HepG2 (cell line): ENCODE results near the gene KRTAP5-6. TPM values are rescaled to one million over a fixed set of nuclear protein-coding genes. Genes with fewer than 3 reads are reported as not detected.
A peak's percentile ranks its signal among the peaks of the same experiment; 100 is the strongest.

ENCODE experiments used
- AGO1 ChIP-seq: fragments of 200-400 bp; formaldehyde crosslinking; IDR thresholded peaks from 2 replicates; pipeline ENCODE4 v1.6.1; 2017; ENCODE audit warnings: mild to moderate bottlenecking, low read depth, low read length, moderate library complexity; ENCODE audit not compliant: poor library complexity, severe bottlenecking
- BRD4 ChIP-seq: sonication (generic); formaldehyde crosslinking; IDR thresholded peaks from 2 replicates; pipeline ENCODE4 v1.4.0; 2020; ENCODE audit warnings: missing genetic modification reagents
- CREM ChIP-seq, 2 experiments: sonication (generic) in 1 of 2; formaldehyde crosslinking in 1 of 2; IDR thresholded peaks; 2 replicates each; pipeline versions ENCODE4 v1.4.0 to v1.6.1; 2016 to 2020; ENCODE audit warnings: antibody characterized with exemption in 1 of 2, mild to moderate bottlenecking in 1 of 2, missing genetic modification reagents in 1 of 2
- HDAC1 ChIP-seq: sonication (generic); formaldehyde crosslinking; IDR thresholded peaks from 2 replicates; pipeline ENCODE4 v1.5.1; 2020; ENCODE audit warnings: mild to moderate bottlenecking, missing genetic modification reagents
- HOXA7 ChIP-seq: sonication (generic); formaldehyde crosslinking; IDR thresholded peaks from 2 replicates; pipeline ENCODE4 v1.8.1; 2022; ENCODE audit warnings: mild to moderate bottlenecking, missing genetic modification reagents, moderate library complexity
- KAT2B ChIP-seq: fragments of 150-350 bp; IDR thresholded peaks from 2 replicates; pipeline ENCODE4 v1.6.1; 2014; ENCODE audit warnings: low read depth, low read length, borderline replicate concordance
- LRRFIP1 ChIP-seq: sonication (generic); formaldehyde crosslinking; conservative IDR thresholded peaks from 2 replicates; pipeline ENCODE4 v1.4.0; 2020; ENCODE audit warnings: missing genetic modification reagents
- MAZ ChIP-seq, 2 experiments: sonication (generic) in 1 of 2; formaldehyde crosslinking in 1 of 2; IDR thresholded peaks; 2 replicates each; pipeline versions ENCODE4 v1.5.0 to v1.6.1; 2012 to 2020; ENCODE audit warnings: low read depth in 2 of 2, mild to moderate bottlenecking in 2 of 2, borderline replicate concordance in 1 of 2, improper control_type of control experiment in 1 of 2, low read length in 1 of 2, missing genetic modification reagents in 1 of 2, moderate library complexity in 1 of 2
- MED8 ChIP-seq: sonication (generic); formaldehyde crosslinking; IDR thresholded peaks from 2 replicates; pipeline ENCODE4 v1.8.1; 2023; ENCODE audit warnings: mild to moderate bottlenecking, missing genetic modification reagents; ENCODE audit not compliant: insufficient replicate concordance
- MXI1 ChIP-seq: IDR thresholded peaks from 3 replicates; pipeline ENCODE4 v1.6.1; 2012; ENCODE audit warnings: low read depth, low read length, inconsistent platforms, borderline replicate concordance
- RBFOX2 ChIP-seq: fragments of 200-400 bp; formaldehyde crosslinking; IDR thresholded peaks from 2 replicates; pipeline ENCODE4 v1.6.1; 2017; ENCODE audit warnings: low read depth, mild to moderate bottlenecking, low read length
- SMAD9 ChIP-seq: sonication (generic); formaldehyde crosslinking; IDR thresholded peaks from 2 replicates; pipeline ENCODE4 v1.5.1; 2020; ENCODE audit warnings: mild to moderate bottlenecking, missing genetic modification reagents
- SMARCE1 ChIP-seq: fragments of 450-650 bp; IDR thresholded peaks from 2 replicates; pipeline ENCODE4 v1.6.1; 2017; ENCODE audit warnings: borderline replicate concordance
- SMYD3 ChIP-seq: sonication (generic); formaldehyde crosslinking; IDR thresholded peaks from 2 replicates; pipeline ENCODE4 v1.8.1; 2023; ENCODE audit warnings: mild to moderate bottlenecking, missing genetic modification reagents
- THYN1 ChIP-seq: sonication (generic); formaldehyde crosslinking; IDR thresholded peaks from 2 replicates; pipeline ENCODE4 v1.8.1; 2023; ENCODE audit warnings: low read depth, mild to moderate bottlenecking, moderate library complexity, missing genetic modification reagents, borderline replicate concordance
- TRIM24 ChIP-seq: sonication (generic); formaldehyde crosslinking; IDR thresholded peaks from 2 replicates; pipeline ENCODE4 v1.8.0; 2022; ENCODE audit warnings: mild to moderate bottlenecking, missing genetic modification reagents
- ZBTB1 ChIP-seq: sonication (generic); formaldehyde crosslinking; IDR thresholded peaks from 2 replicates; pipeline ENCODE4 v1.4.0; 2020; ENCODE audit warnings: missing genetic modification reagents, borderline replicate concordance
- ZFP37 ChIP-seq: sonication (generic); formaldehyde crosslinking; IDR thresholded peaks from 2 replicates; pipeline ENCODE4 v1.4.0; 2020; ENCODE audit warnings: missing genetic modification reagents, borderline replicate concordance
- ZFP82 ChIP-seq: sonication (generic); formaldehyde crosslinking; IDR thresholded peaks from 2 replicates; pipeline ENCODE4 v1.5.1; 2020; ENCODE audit warnings: mild to moderate bottlenecking, missing genetic modification reagents, borderline replicate concordance
- ZNF20 ChIP-seq: sonication (generic); formaldehyde crosslinking; IDR thresholded peaks from 2 replicates; pipeline ENCODE4 v1.4.0; 2020; ENCODE audit warnings: mild to moderate bottlenecking, moderate library complexity, missing genetic modification reagents
- ZNF251 ChIP-seq: sonication (generic); formaldehyde crosslinking; IDR thresholded peaks from 2 replicates; pipeline ENCODE4 v1.9.0; 2021; ENCODE audit warnings: mild to moderate bottlenecking, missing genetic modification reagents
- ZNF292 ChIP-seq: sonication (generic); formaldehyde crosslinking; IDR thresholded peaks from 2 replicates; pipeline ENCODE4 v1.8.1; 2022; ENCODE audit warnings: mild to moderate bottlenecking, low read depth, missing genetic modification reagents, borderline replicate concordance
- ZNF3 ChIP-seq: IDR thresholded peaks from 2 replicates; pipeline ENCODE4 v1.7.0; 2017; ENCODE audit warnings: inconsistent platforms
- ZNF34 ChIP-seq: sonication (generic); formaldehyde crosslinking; IDR thresholded peaks from 2 replicates; pipeline ENCODE4 v1.4.0; 2020; ENCODE audit warnings: mild to moderate bottlenecking, missing genetic modification reagents, borderline replicate concordance
- ZNF496 ChIP-seq: sonication (generic); formaldehyde crosslinking; IDR thresholded peaks from 2 replicates; pipeline ENCODE4 v1.8.1; 2023; ENCODE audit warnings: mild to moderate bottlenecking, moderate library complexity, missing genetic modification reagents; ENCODE audit not compliant: insufficient replicate concordance
- ZNF543 ChIP-seq: sonication (generic); formaldehyde crosslinking; IDR thresholded peaks from 2 replicates; pipeline ENCODE4 v1.4.0; 2020; ENCODE audit warnings: mild to moderate bottlenecking, missing genetic modification reagents
- ZNF761 ChIP-seq: sonication (generic); formaldehyde crosslinking; conservative IDR thresholded peaks from 2 replicates; pipeline ENCODE4 v1.4.0; 2020; ENCODE audit warnings: mild to moderate bottlenecking, missing genetic modification reagents
- ZSCAN20 ChIP-seq: sonication (generic); formaldehyde crosslinking; IDR thresholded peaks from 2 replicates; pipeline ENCODE4 v1.4.0; 2020; ENCODE audit warnings: missing genetic modification reagents, mild to moderate bottlenecking, borderline replicate concordance
- polyA plus RNA-seq, 8 experiments: library from polyadenylated mRNA; depleted of rRNA in 3 of 8; stranded (reverse) in 7 of 8; unstranded in 1 of 8; fragments of >200 nt; fragmentation: Illumina TruSeq in 4 of 8; extraction: Trizol in 4 of 8; gene quantifications; 2 replicates each; pipeline versions ENCODE4 v1.2.1 to v1.2.3, GENCODE V29; 2011 to 2016; ENCODE audit warnings: low read depth in 4 of 8, missing spikeins in 1 of 8, mixed read lengths in 1 of 8; ENCODE audit not compliant: insufficient read depth in 1 of 8
- total RNA-seq, 5 experiments: library from RNA; depleted of rRNA; stranded (reverse); fragments of >200 nt; fragmentation: Illumina TruSeq; extraction: Trizol; gene quantifications; 2 replicates each; pipeline ENCODE4 v1.2.3, GENCODE V29; 2016; ENCODE audit warnings: low read depth in 1 of 5

Gene KRTAP5-6
- total and polyA plus RNA-seq, 2 of the 13 experiments (the other 11 are each of a cell fraction or from before 2014, with no cell fraction given) = not detected

- TF ChIP-seq HOXA7 (CRISPR knock-in tag) (no peak), ZNF251 (no peak), SMYD3 (no peak; the same call in 1 of the 2 replicates), CREM (IDR thresholded peaks at IDR 0.05) (peak; percentile 97), CREM (CRISPR knock-in tag; IDR thresholded peaks at IDR 0.05) (no peak), MED8 (CRISPR knock-in tag) (peak; percentile 100), TRIM24 (peak; percentile 47; the same call in 1 of the 2 replicates), ZNF496 (CRISPR knock-in tag) (no peak), SMAD9 (CRISPR knock-in tag) (no peak), ZBTB1 (no peak; the same call in 1 of the 2 replicates), ZFP82 (CRISPR knock-in tag) (peak; percentile 89), ZNF292 (no peak), AGO1 (no peak), THYN1 (CRISPR knock-in tag) (no peak), KAT2B (no peak), RBFOX2 (no peak; the same call in 1 of the 2 replicates), MAZ (IDR thresholded peaks at IDR 0.05; ENCODE audit: borderline replicate concordance, low read depth, low read length) (no peak), MAZ (CRISPR knock-in tag; IDR thresholded peaks at IDR 0.05; ENCODE audit: low read depth) (peak; percentile 79; the same call in 1 of the 2 replicates), ZSCAN20 (CRISPR knock-in tag) (peak; percentile 51; the same call in 1 of the 2 replicates), MXI1 (peak; percentile 29; the same call in 1 of the 3 replicates), ZNF761 (CRISPR knock-in tag) (peak; percentile 76; the same call in 1 of the 2 replicates), ZNF34 (CRISPR knock-in tag) (no peak), ZNF20 (CRISPR knock-in tag) (no peak), SMARCE1 (no peak), LRRFIP1 (CRISPR knock-in tag) (no peak), ZNF3 (CRISPR knock-in tag) (0 out of 2 replicates have a peak, but pooled peaks have one; percentile 22), HDAC1 (CRISPR knock-in tag) (peak; percentile 98), ZFP37 (CRISPR knock-in tag) (no peak; the same call in 1 of the 2 replicates), ZNF543 (peak; percentile 43; the same call in 1 of the 2 replicates), BRD4 (CRISPR knock-in tag) (peak; percentile 98)
These were observed 5.7 kb upstream of the KRTAP5-6 start (continued) for GRCh38 chr11:1691026-1691877.
